ENCODE results near the gene BEX4. TPM values are rescaled to one million over a fixed set of nuclear protein-coding genes. Genes with fewer than 3 reads are reported as not detected.

Gene BEX4
- total RNA-seq, 1 donor from 2014 or later = 85.0 TPM

DNA sequence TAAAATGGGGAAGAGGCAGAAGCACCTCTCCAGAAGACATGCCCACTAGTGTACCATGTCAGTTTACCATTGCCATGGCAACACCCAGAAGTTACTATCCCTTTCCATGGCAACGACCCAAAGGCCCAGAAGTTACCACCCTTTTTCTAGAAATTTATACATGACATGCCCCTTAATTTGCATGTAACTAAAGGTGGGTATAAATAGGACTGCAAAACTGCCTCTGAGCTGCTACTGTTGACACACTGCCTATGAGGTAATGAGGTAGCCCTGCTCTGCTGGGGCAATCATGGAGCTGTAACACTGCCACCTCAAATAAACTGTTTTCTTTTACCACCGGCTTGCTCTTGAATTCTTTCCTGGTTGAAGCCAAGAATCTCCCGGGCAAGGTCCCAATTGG lies 13.9 kb upstream of the BEX4 start:
- Mint-ChIP-seq H3K4me3 (ENCODE audit: unreplicated experiment) (no peak overlapping the region), H3K27me3 (ENCODE audit: unreplicated experiment) (peaks cover under 1% of the 10 kb centered on the region), H3K9me3 (ENCODE audit: unreplicated experiment) (no peaks in the 10 kb centered on the region), H3K27ac (ENCODE audit: unreplicated experiment) (no peak overlapping the region), H3K4me1 (ENCODE audit: unreplicated experiment) (no peaks in the 10 kb centered on the region), H3K36me3 (ENCODE audit: low read depth, unreplicated experiment) (no peaks in the 10 kb centered on the region)
- DNase-seq (ENCODE audit: low spot score) = no peak
- TF ChIP-seq, protein P1, sequence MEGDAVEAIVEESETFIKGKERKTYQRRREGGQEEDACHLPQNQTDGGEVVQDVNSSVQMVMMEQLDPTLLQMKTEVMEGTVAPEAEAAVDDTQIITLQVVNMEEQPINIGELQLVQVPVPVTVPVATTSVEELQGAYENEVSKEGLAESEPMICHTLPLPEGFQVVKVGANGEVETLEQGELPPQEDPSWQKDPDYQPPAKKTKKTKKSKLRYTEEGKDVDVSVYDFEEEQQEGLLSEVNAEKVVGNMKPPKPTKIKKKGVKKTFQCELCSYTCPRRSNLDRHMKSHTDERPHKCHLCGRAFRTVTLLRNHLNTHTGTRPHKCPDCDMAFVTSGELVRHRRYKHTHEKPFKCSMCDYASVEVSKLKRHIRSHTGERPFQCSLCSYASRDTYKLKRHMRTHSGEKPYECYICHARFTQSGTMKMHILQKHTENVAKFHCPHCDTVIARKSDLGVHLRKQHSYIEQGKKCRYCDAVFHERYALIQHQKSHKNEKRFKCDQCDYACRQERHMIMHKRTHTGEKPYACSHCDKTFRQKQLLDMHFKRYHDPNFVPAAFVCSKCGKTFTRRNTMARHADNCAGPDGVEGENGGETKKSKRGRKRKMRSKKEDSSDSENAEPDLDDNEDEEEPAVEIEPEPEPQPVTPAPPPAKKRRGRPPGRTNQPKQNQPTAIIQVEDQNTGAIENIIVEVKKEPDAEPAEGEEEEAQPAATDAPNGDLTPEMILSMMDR (IDR thresholded peaks at IDR 0.05; ENCODE audit: unreplicated experiment) = no peak

DNA sequence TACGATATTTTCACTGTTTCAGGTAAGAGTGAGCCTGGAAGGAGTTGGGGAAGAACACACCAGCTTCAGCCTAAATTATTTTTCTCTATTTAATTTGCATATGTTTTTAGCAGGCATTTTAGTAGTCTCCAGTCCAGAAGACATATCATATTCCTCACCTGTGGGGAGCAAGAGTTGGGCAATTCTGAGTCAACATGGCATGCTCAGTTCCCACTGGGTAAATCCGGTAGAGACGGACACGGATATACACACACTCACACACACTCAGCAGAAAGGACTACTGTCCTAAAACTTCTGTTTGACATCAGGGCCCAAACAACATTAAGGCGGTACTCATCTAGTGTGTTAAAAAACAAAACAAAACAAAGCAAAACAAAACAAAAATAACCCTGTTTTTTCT lies 4.9 kb upstream of the BEX4 start:
- Mint-ChIP-seq H3K36me3 (ENCODE audit: low read depth, unreplicated experiment) (no peaks in the 10 kb centered on the region), H3K4me3 (ENCODE audit: unreplicated experiment) (no peak overlapping the region), H3K27me3 (ENCODE audit: unreplicated experiment) (no peaks in the 10 kb centered on the region), H3K4me1 (ENCODE audit: unreplicated experiment) (peaks cover 3% of the 10 kb centered on the region), H3K9me3 (ENCODE audit: unreplicated experiment) (no peaks in the 10 kb centered on the region), H3K27ac (ENCODE audit: unreplicated experiment) (no peak overlapping the region)
- TF ChIP-seq, protein P1 (IDR thresholded peaks at IDR 0.05; ENCODE audit: unreplicated experiment) = no peak
- no peak for DNase-seq (ENCODE audit: low spot score)

DNA sequence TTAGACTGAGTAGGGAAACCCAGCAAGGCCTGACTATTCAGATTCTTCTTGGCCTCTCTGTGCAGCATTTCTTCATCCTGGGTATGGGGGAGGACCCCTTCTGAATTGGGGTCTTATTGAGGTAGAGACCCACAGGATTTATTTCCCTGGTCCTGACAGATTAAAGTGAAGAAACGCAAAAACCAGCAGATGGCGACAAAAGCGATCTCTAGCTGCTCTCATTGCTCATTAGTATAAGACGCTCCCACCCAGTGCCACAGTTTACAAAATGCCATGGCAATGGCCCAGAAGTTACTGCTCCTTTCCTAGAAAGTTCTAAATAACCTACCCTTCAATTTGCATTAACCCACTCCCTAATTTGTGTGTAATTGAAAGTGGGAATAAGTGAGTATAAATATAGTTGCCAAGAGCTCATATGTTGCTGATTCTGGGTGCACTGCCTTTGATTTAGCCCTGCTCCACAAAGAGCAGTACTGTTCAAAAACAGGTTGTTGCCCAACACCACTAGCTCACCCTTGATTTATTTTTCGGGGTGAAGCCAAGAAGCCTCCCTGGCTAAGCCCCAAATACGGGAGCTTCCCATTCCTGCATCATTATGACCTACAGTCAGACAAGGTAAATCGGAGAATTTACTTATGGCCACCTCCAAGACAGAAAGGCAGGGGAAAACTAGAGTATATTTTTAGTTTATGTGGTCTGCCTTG lies 3.7 kb upstream of the BEX4 start:
- no peak overlapping the region for H3K27ac Mint-ChIP-seq (ENCODE audit: unreplicated experiment)
- no peak overlapping the region for H3K4me3 Mint-ChIP-seq (ENCODE audit: unreplicated experiment)
- TF ChIP-seq, protein P1 (IDR thresholded peaks at IDR 0.05; ENCODE audit: unreplicated experiment) = no peak

DNA sequence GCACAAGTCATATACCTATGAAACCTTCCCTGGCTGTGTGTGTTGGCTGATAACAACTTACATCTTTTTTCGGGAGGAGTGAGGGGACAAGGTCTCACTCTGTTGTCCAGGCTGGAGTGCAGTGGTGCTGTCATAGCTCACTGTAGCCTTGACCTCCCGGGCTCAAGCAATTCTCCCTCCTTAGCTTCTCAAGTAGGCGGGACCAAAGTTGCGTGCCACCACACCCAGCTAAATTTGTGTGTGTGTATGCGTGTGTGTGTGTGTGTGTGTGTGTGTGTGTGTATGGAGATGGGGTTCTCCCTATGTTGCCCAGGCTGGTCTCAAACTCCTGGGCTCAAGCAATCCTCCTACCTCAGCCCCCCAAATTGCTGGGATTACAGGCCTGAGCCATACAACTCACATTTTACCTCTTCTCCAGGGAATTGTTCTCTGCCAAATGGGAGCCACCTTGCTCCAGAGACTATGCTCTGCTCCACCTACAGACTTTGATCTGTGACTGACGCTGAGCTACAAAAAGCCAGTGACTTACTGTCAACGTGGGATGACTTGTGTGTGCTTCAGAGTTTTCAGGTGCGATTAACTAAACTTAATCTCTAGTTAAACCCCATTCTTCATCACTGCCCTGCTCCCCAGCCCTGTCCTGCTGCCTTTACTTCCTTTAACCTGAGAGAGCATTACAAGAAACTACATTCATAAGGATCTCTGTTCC lies 2.0 kb upstream of the BEX4 start:
- H3K4me1 Mint-ChIP-seq (ENCODE audit: unreplicated experiment) = peaks cover 6% of the 10 kb centered on the region
- no peaks in the 10 kb centered on the region for H3K9me3 Mint-ChIP-seq (ENCODE audit: unreplicated experiment)
- no peak for DNase-seq (ENCODE audit: low spot score)
- no peaks in the 10 kb centered on the region for H3K27me3 Mint-ChIP-seq (ENCODE audit: unreplicated experiment)
- no peak overlapping the region for H3K27ac Mint-ChIP-seq (ENCODE audit: unreplicated experiment)
- TF ChIP-seq, protein P1 (IDR thresholded peaks at IDR 0.05; ENCODE audit: unreplicated experiment) = no peak
- no peak overlapping the region for H3K4me3 Mint-ChIP-seq (ENCODE audit: unreplicated experiment)
- H3K36me3 Mint-ChIP-seq (ENCODE audit: low read depth, unreplicated experiment) = peaks cover 7% of the 10 kb centered on the region

More for the DNA sequence above, 3.7 kb upstream of the BEX4 start:
- Mint-ChIP-seq H3K9me3 (ENCODE audit: unreplicated experiment) (no peaks in the 10 kb centered on the region), H3K36me3 (ENCODE audit: low read depth, unreplicated experiment) (no peaks in the 10 kb centered on the region), H3K4me1 (ENCODE audit: unreplicated experiment) (peaks cover 6% of the 10 kb centered on the region), H3K27me3 (ENCODE audit: unreplicated experiment) (no peaks in the 10 kb centered on the region)
- peak; percentile 45 for DNase-seq (ENCODE audit: low spot score)

DNA sequence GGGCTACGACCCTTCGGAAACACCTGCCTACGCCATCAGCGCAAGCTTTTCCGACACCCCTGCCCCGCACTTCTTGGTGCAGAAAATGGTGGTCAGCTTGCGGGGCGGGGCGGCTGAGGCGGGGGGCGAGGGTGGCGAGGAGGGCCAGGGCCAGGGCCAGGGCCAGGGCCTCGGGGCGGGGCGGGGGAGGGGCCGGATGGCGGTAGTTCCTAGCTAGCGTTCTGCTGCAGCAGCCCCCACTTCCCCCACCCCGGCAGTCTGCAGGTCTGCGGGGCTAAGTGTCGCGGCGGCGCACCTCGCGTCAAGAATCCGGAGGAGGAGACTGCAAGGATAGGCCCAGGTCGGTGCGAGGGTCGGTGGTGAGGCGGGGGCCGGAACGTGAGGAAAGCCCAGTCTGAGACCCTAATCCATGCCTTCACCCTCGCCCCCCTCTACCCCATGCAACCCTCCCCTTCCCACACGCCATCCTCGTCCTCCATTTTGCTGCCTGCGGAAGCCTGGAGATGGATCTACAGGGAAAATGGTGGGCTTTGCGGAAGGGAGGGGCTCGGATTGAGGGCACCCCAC lies 600 bp downstream of the BEX4 start:
- Mint-ChIP-seq H3K36me3 (ENCODE audit: low read depth, unreplicated experiment) (peaks cover 7% of the 10 kb centered on the region), H3K27ac (ENCODE audit: unreplicated experiment) (peak overlapping the region; percentile 93), H3K4me3 (ENCODE audit: unreplicated experiment) (peak overlapping the region; percentile 89), H3K27me3 (ENCODE audit: unreplicated experiment) (peaks cover 5% of the 10 kb centered on the region), H3K4me1 (ENCODE audit: unreplicated experiment) (peaks cover 6% of the 10 kb centered on the region), H3K9me3 (ENCODE audit: unreplicated experiment) (no peaks in the 10 kb centered on the region)
- DNase-seq (ENCODE audit: low spot score) = peak; percentile 57
- TF ChIP-seq, protein P1 (IDR thresholded peaks at IDR 0.05; ENCODE audit: unreplicated experiment) = no peak
